Stimulated activated naive CD8-positive, alpha-beta T cell treated with anti-CD3 and anti-CD28 coated beads, Interleukin-15, amount 100 ng/mL, for 72 hours (primary cell): ENCODE results near the gene FAM90A1.
A peak's percentile ranks its signal among the peaks of the same experiment; 100 is the strongest.
"Not testable (repeated sequence)": the region's sequence is repeated elsewhere in the genome, so short reads cannot be mapped to it uniquely, and the experiment has no call there.

Experiments
- ATAC-seq: fragments of 150-1000 bp; cut with Tn5 transposase; 2 replicates; pipeline ENCODE4 v1.10.0; 2021; ENCODE audit warnings: mild to moderate bottlenecking, moderate library complexity
- DNase-seq, 2 donors: peaks; one replicate each; pipeline ENCODE4 v3.0.0; 2021 to 2022
- H3K27ac Mint-ChIP-seq, 2 donors: one replicate each; pipeline ENCODE4 v1.8.0; 2022; ENCODE audit warnings: mild to moderate bottlenecking in 2 of 2, mixed read lengths in 2 of 2, moderate library complexity in 2 of 2
- H3K27me3 Mint-ChIP-seq: one replicate; pipeline ENCODE4 v1.8.0; 2022; ENCODE audit warnings: mixed read lengths
- H3K4me1 Mint-ChIP-seq: one replicate; pipeline ENCODE4 v1.8.0; 2022; ENCODE audit warnings: mild to moderate bottlenecking, mixed read lengths
- H3K4me3 Mint-ChIP-seq, 2 donors: one replicate each; pipeline ENCODE4 v1.8.0; 2022; ENCODE audit warnings: mild to moderate bottlenecking in 2 of 2, mixed read lengths in 2 of 2, moderate library complexity in 1 of 2
- H3K9me3 Mint-ChIP-seq, 2 donors: one replicate each; pipeline ENCODE4 v1.8.0; 2022; ENCODE audit warnings: mixed read lengths in 2 of 2

FAM90A1 gene

GRCh38 chr12:8240340-8241114 is 13.1 kb upstream of the FAM90A1 start:
- not testable (repeated sequence) for H3K27ac Mint-ChIP-seq, DNase-seq, H3K27me3 Mint-ChIP-seq, H3K9me3 Mint-ChIP-seq, ATAC-seq
- Mint-ChIP-seq H3K4me1 (peaks cover 36% of the 10 kb centered on the region), H3K4me3 (peak overlapping the region in 1 of 2 donors; percentile 6)

- DNase-seq, ATAC-seq, H3K27ac Mint-ChIP-seq: not testable (repeated sequence)
Observed at GRCh38 chr12:8237031-8237430, 9.6 kb upstream of the FAM90A1 start.

GRCh38 chr12:8235316-8236157 is 8.1 kb upstream of the FAM90A1 start:
- H3K4me3 Mint-ChIP-seq, ATAC-seq, H3K27ac Mint-ChIP-seq, H3K9me3 Mint-ChIP-seq, DNase-seq, H3K27me3 Mint-ChIP-seq: not testable (repeated sequence)
- peaks cover 28% of the 10 kb centered on the region for H3K4me1 Mint-ChIP-seq

More at GRCh38 chr12:8237031-8237430, 9.6 kb upstream of the FAM90A1 start:
- H3K4me1 Mint-ChIP-seq = peaks cover 28% of the 10 kb centered on the region
- H3K9me3 Mint-ChIP-seq, H3K27me3 Mint-ChIP-seq, H3K4me3 Mint-ChIP-seq: not testable (repeated sequence)

- not testable (repeated sequence) for DNase-seq, H3K27me3 Mint-ChIP-seq, H3K9me3 Mint-ChIP-seq, H3K4me3 Mint-ChIP-seq, H3K27ac Mint-ChIP-seq, ATAC-seq
- peaks cover 26% of the 10 kb centered on the region for H3K4me1 Mint-ChIP-seq
Observed at GRCh38 chr12:8234746-8235145, 7.3 kb upstream of the FAM90A1 start.

GRCh38 chr12:8233935-8234495 is 6.6 kb upstream of the FAM90A1 start:
- not testable (repeated sequence) for DNase-seq, ATAC-seq, H3K4me3 Mint-ChIP-seq

GRCh38 chr12:8233300-8233855 is 6.0 kb upstream of the FAM90A1 start:
- not testable (repeated sequence) for H3K27ac Mint-ChIP-seq, ATAC-seq, H3K9me3 Mint-ChIP-seq

More at GRCh38 chr12:8233935-8234495, 6.6 kb upstream of the FAM90A1 start:
- H3K4me1 Mint-ChIP-seq = peaks cover 26% of the 10 kb centered on the region
- H3K9me3 Mint-ChIP-seq, H3K27ac Mint-ChIP-seq, H3K27me3 Mint-ChIP-seq: not testable (repeated sequence)

GRCh38 chr12:8231666-8232608 is 4.5 kb upstream of the FAM90A1 start:
- H3K4me3 Mint-ChIP-seq, H3K27ac Mint-ChIP-seq, H3K9me3 Mint-ChIP-seq, ATAC-seq, H3K27me3 Mint-ChIP-seq: not testable (repeated sequence)
- peaks cover 34% of the 10 kb centered on the region for H3K4me1 Mint-ChIP-seq
- DNase-seq = peak; percentile 74 to 81

More at GRCh38 chr12:8233300-8233855, 6.0 kb upstream of the FAM90A1 start:
- not testable (repeated sequence) for H3K27me3 Mint-ChIP-seq, H3K4me3 Mint-ChIP-seq, DNase-seq
- H3K4me1 Mint-ChIP-seq = peaks cover 26% of the 10 kb centered on the region

- H3K27ac Mint-ChIP-seq, DNase-seq, H3K9me3 Mint-ChIP-seq, H3K4me3 Mint-ChIP-seq, ATAC-seq: not testable (repeated sequence)
- H3K4me1 Mint-ChIP-seq = peaks cover 37% of the 10 kb centered on the region
- peaks cover 14% of the 10 kb centered on the region for H3K27me3 Mint-ChIP-seq
Observed at GRCh38 chr12:8231049-8231448, 3.6 kb upstream of the FAM90A1 start.

GRCh38 chr12:8229486-8229885 is 2.1 kb upstream of the FAM90A1 start:
- Mint-ChIP-seq H3K4me1 (peaks cover 37% of the 10 kb centered on the region), H3K27ac (peak overlapping the region in 1 of 2 donors; percentile 59), H3K27me3 (peaks cover 14% of the 10 kb centered on the region)
- not testable (repeated sequence) for ATAC-seq, H3K4me3 Mint-ChIP-seq, DNase-seq, H3K9me3 Mint-ChIP-seq

- ATAC-seq = not testable (repeated sequence)
Observed at GRCh38 chr12:8228607-8229006, 1.2 kb upstream of the FAM90A1 start.

GRCh38 chr12:8227732-8228077 is 287 bp upstream of the FAM90A1 start:
- Mint-ChIP-seq H3K4me3 (peak overlapping the region; percentile 85 to 86), H3K27me3 (peaks cover 14% of the 10 kb centered on the region), H3K27ac (peak overlapping the region; percentile 57 to 63), H3K4me1 (peaks cover 37% of the 10 kb centered on the region)
- H3K9me3 Mint-ChIP-seq, ATAC-seq: not testable (repeated sequence)
- DNase-seq = peak in 1 of 2 donors; percentile 19

More at GRCh38 chr12:8228607-8229006, 1.2 kb upstream of the FAM90A1 start:
- H3K4me1 Mint-ChIP-seq = peaks cover 37% of the 10 kb centered on the region
- not testable (repeated sequence) for H3K27ac Mint-ChIP-seq, H3K4me3 Mint-ChIP-seq, H3K9me3 Mint-ChIP-seq, DNase-seq
- H3K27me3 Mint-ChIP-seq = peaks cover 14% of the 10 kb centered on the region

- H3K4me3 Mint-ChIP-seq = peak overlapping the region; percentile 85 to 86
- peak overlapping the region in 1 of 2 donors; percentile 73 for H3K27ac Mint-ChIP-seq
- H3K4me1 Mint-ChIP-seq = peaks cover 29% of the 10 kb centered on the region
- DNase-seq (no peak), ATAC-seq (no peak)
- no peaks in the 10 kb centered on the region for H3K9me3 Mint-ChIP-seq
- H3K27me3 Mint-ChIP-seq = peaks cover 14% of the 10 kb centered on the region
Observed at GRCh38 chr12:8226355-8226754, 1.1 kb downstream of the FAM90A1 start.

GRCh38 chr12:8224782-8225181 is 2.6 kb downstream of the FAM90A1 start:
- peaks cover 14% of the 10 kb centered on the region for H3K27me3 Mint-ChIP-seq
- not testable (repeated sequence) for ATAC-seq, H3K27ac Mint-ChIP-seq, H3K4me3 Mint-ChIP-seq, H3K9me3 Mint-ChIP-seq, DNase-seq
- peaks cover 20% of the 10 kb centered on the region for H3K4me1 Mint-ChIP-seq

GRCh38 chr12:8223646-8224045 is 3.8 kb downstream of the FAM90A1 start:
- peaks cover 14% of the 10 kb centered on the region for H3K27me3 Mint-ChIP-seq
- not testable (repeated sequence) for H3K4me3 Mint-ChIP-seq, DNase-seq, ATAC-seq, H3K9me3 Mint-ChIP-seq, H3K27ac Mint-ChIP-seq
- H3K4me1 Mint-ChIP-seq = peaks cover 20% of the 10 kb centered on the region
